ENCODE results near the gene STATH.

STATH gene

DNA sequence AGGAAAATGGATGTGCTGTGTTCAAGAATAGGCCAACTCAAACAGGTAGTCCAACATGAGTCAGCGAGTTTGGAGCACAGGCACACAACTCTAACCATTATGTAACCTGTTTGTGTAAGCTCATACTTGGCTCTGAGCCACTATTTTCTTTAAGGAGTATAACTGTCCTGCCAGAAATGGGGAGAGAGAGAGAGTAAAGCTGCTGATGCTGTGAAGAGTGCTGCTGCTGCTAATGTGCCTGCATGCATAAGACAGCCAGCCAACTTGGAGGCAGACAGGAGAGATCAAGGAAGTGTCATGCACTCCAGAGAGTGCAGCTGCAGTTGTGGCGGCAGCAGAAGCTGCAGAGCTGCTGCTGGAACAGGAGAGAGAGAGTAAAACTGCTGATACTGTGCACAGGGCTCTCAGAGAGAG lies 11.7 kb upstream of the STATH start:
- no peak overlapping the region for H3K4me3 ChIP-seq (ENCODE audit: low read depth, low read length)
- TF ChIP-seq, protein P1, sequence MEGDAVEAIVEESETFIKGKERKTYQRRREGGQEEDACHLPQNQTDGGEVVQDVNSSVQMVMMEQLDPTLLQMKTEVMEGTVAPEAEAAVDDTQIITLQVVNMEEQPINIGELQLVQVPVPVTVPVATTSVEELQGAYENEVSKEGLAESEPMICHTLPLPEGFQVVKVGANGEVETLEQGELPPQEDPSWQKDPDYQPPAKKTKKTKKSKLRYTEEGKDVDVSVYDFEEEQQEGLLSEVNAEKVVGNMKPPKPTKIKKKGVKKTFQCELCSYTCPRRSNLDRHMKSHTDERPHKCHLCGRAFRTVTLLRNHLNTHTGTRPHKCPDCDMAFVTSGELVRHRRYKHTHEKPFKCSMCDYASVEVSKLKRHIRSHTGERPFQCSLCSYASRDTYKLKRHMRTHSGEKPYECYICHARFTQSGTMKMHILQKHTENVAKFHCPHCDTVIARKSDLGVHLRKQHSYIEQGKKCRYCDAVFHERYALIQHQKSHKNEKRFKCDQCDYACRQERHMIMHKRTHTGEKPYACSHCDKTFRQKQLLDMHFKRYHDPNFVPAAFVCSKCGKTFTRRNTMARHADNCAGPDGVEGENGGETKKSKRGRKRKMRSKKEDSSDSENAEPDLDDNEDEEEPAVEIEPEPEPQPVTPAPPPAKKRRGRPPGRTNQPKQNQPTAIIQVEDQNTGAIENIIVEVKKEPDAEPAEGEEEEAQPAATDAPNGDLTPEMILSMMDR (IDR thresholded peaks at IDR 0.05; ENCODE audit: low read depth, low read length), result no peak

DNA sequence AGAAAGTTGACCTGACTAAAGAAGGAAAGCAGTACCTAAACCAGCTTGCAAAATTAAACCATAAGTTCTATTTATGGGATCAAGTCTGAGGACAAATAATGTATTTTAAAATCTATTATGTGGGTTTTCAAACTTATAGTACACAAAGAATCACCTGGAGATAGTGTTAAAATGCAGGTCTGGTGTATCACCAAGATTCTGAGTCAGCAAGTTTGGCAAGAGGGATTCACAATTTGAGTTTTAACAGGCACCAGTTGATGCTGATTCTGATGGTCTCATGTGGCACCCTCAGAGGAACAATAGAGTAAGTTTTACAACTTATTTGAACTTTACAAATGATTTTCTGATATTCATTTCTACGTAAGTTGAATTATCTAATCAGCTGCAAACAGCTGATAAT lies 9.1 kb upstream of the STATH start:
- TF ChIP-seq, protein P1 (IDR thresholded peaks at IDR 0.05; ENCODE audit: low read depth, low read length), result no peak

DNA sequence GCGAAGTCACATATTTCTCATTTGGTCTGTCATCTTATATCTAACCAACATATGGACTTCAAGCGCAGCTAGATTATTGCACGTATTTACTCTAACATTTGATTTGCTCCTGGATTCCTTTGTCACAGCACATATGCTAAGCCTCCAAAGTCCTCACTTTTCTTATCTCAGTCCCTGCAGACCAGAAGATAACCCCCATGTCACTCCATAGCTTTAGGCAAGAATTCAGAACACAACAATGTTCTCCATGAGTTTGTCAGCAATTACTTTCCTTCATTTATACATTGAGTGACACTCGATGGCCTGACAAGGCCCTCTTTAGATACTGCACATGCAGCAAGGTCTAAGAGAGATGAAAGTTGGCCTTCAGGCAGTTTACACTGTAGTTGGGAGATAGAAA lies 4.8 kb upstream of the STATH start:
- no peak overlapping the region for H3K4me3 ChIP-seq (ENCODE audit: low read depth, low read length)
- TF ChIP-seq, protein P1 (IDR thresholded peaks at IDR 0.05; ENCODE audit: low read depth, low read length), result no peak

More for the DNA sequence above, 9.1 kb upstream of the STATH start:
- no peak overlapping the region for H3K4me3 ChIP-seq (ENCODE audit: low read depth, low read length)

DNA sequence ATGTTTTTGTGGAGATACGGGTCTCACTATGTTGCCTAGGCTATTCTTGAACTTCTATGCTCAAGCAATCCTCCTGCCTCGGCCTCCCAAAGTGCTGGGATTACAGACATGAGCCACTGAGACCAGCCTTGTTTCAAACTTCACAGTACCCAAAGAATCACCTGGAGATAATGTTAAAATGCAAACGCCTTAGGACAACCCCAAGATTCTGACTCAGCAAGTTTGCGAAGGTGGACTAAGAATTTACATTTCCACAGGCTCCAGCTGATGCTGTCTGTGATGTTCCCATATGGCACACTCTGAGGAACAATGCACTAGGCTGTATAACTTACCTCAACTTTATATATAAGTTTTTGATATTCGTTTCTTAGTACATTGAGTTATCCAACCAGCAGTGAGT lies 984 bp upstream of the STATH start:
- H3K4me3 ChIP-seq (ENCODE audit: low read depth, low read length), result no peak overlapping the region
- TF ChIP-seq, protein P1 (IDR thresholded peaks at IDR 0.05; ENCODE audit: low read depth, low read length), result no peak

DNA sequence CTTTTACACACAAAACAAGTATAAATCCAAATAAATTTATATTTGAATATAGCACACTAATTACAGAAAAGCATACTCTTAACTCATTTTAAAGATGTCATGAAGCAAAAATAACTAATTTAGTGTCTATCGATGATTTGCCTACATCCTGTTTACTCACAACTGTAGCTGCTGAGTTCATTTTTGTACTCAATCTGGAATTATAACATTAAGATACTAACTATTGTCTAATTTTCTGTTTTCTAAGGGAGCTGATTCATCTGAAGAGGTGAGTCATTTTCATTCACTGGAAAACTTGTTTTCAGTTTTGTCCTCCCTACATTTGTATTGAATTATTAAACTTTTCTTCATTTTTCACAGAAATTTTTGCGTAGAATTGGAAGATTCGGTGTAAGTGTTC lies 3.7 kb downstream of the STATH start:
- H3K4me3 ChIP-seq (ENCODE audit: low read depth, low read length), result no peak overlapping the region

DNA sequence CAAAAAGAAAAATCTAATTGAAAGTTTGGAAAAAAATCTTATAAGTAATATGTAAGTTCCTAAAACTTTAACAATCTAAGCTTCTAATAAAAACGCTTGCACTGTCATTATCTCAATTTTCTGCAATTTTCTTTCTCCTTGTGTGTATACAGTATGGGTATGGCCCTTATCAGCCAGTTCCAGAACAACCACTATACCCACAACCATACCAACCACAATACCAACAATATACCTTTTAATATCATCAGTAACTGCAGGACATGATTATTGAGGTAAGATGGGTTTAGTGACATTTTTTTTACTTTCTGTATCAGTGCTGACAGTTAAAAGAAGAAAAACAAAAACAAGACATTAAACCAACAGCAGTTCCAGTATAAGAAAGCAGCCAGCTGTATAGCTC lies 4.9 kb downstream of the STATH start:
- no peak overlapping the region for H3K4me3 ChIP-seq (ENCODE audit: low read depth, low read length)
- TF ChIP-seq, protein P1 (IDR thresholded peaks at IDR 0.05; ENCODE audit: low read depth, low read length), result no peak

More for the DNA sequence above, 3.7 kb downstream of the STATH start:
- TF ChIP-seq, protein P1 (IDR thresholded peaks at IDR 0.05; ENCODE audit: low read depth, low read length), result no peak

DNA sequence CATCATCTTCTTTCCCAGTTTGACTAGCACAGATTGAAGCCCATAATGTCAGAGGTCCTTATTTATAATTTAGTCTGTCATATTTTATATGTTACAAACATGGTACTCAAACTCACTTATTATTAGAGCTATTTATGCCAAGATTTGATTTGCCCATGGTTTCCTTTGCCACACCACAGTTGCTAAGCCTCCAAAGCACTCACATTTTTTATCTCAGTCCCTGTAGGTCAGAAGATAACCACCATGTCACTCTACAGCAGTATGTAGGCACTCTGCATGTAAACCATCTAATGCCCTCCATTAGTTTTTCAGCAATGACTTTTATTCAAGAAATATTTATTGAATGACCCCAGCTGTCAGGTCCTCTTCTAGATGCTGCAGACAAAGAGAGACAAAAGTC lies 6.7 kb downstream of the STATH start:
- TF ChIP-seq, protein P1 (IDR thresholded peaks at IDR 0.05; ENCODE audit: low read depth, low read length), result no peak
- H3K4me3 ChIP-seq (ENCODE audit: low read depth, low read length), result no peak overlapping the region

All from WI38 (cell line).